ENCODE measurements around the gene ABCC9. TPM values are rescaled to one million over a fixed set of nuclear protein-coding genes. Genes with fewer than 3 reads are reported as not detected.

ABCC9 gene
- total RNA-seq, 1 experiment from 2014 or later: not detected

DNA sequence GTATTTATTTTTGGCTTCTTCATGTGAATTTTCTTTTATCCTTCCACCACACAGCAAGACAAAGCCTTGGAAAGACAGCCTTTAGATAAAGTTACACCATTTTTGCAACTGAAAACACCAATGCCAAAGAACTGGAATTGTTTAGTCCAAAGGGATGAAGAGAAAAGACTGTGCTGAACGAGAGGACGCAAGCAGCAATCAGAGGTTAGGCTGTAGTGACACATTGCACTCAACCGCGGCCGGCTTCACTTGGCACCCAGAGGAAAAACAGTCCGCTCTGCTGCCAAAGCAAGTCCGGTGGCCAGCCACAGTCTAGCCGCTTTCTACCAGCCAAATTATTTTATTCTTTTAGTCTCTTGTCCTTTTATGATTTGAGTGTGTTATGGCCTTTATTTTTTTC, 117.6 kb downstream of the ABCC9 start:
- no peak overlapping the region for H4K8ac ChIP-seq (replicated peaks; ENCODE audit: insufficient read length, low read depth, low read length)
- Mint-ChIP-seq H3K27me3 (ENCODE audit: low read depth) (no peaks in the 10 kb centered on the region; the same call in 1 of the 2 replicates), H3K27ac (no peak overlapping the region), H3K36me3 (ENCODE audit: insufficient read depth in 1 of 3, low read depth in 3 of 3) (no peaks in the 10 kb centered on the region), H3K9me3 (no peaks in the 10 kb centered on the region; a peak in 1 of 5 replicates), H3K4me3 (no peak overlapping the region), H3K4me1 (no peaks in the 10 kb centered on the region)
- no peak overlapping the region for H3K4ac ChIP-seq (ENCODE audit: low read depth, low read length)
- no peak overlapping the region for H3K14ac ChIP-seq (ENCODE audit: insufficient read depth, low read length)
- no peak overlapping the region for H2AFZ ChIP-seq (ENCODE audit: low read length)
- no peak overlapping the region for H2BK5ac ChIP-seq (ENCODE audit: insufficient read length, low read length)
- no peaks in the 10 kb centered on the region for H3K9me3 ChIP-seq (ENCODE audit: control insufficient read depth, low read depth, low read length)
- no peaks in the 10 kb centered on the region for H4K20me1 ChIP-seq (ENCODE audit: control insufficient read depth, insufficient read depth, insufficient read length)
- H3K27ac ChIP-seq (ENCODE audit: insufficient read length, low read depth, low read length): no peak overlapping the region
- H3K27me3 ChIP-seq (ENCODE audit: insufficient read depth, low read length): no peaks in the 10 kb centered on the region
- H2BK120ac ChIP-seq (ENCODE audit: low read depth, low read length, poor library complexity, severe bottlenecking): no peak overlapping the region
- H3T11ph ChIP-seq (ENCODE audit: low read length): no peak overlapping the region
- H4K91ac ChIP-seq (ENCODE audit: insufficient read length, low read depth, low read length): no peak overlapping the region
- no peaks in the 10 kb centered on the region for H3K79me1 ChIP-seq (ENCODE audit: insufficient read depth, low read depth, low read length, poor library complexity, severe bottlenecking)
- H3K18ac ChIP-seq (ENCODE audit: insufficient read length, low read depth, low read length): no peak overlapping the region
- H2BK20ac ChIP-seq (ENCODE audit: low read depth, low read length, poor library complexity, severe bottlenecking): no peak overlapping the region
- no peaks in the 10 kb centered on the region for H3K4me1 ChIP-seq (ENCODE audit: insufficient read depth, low read length)
- no peak overlapping the region for H3K23ac ChIP-seq (ENCODE audit: insufficient read length, low read depth, low read length)
- no CpG with 5 or more reads among the region's 8 CpGs for WGBS (ENCODE audit: extremely low coverage, insufficient read length, low lambda C conversion rate)
- no peak overlapping the region for H2AK5ac ChIP-seq (ENCODE audit: insufficient read length, low read length)
- no peak for DNase-seq
- no peaks in the 10 kb centered on the region for H3K79me2 ChIP-seq (ENCODE audit: insufficient read depth, low read length)
- H3K9ac ChIP-seq (ENCODE audit: extremely low read depth, insufficient read length, low read length): no peak overlapping the region
- no peak overlapping the region for H2BK15ac ChIP-seq (ENCODE audit: low read depth, low read length)
- no peaks in the 10 kb centered on the region for H3K23me2 ChIP-seq (ENCODE audit: insufficient read length, low read depth, low read length, poor library complexity, severe bottlenecking)
- no peak overlapping the region for H2BK12ac ChIP-seq (ENCODE audit: insufficient read length, low read depth, low read length)
- H4K5ac ChIP-seq (ENCODE audit: insufficient read length, low read depth, low read length): no peak overlapping the region
- TF ChIP-seq, protein P1, sequence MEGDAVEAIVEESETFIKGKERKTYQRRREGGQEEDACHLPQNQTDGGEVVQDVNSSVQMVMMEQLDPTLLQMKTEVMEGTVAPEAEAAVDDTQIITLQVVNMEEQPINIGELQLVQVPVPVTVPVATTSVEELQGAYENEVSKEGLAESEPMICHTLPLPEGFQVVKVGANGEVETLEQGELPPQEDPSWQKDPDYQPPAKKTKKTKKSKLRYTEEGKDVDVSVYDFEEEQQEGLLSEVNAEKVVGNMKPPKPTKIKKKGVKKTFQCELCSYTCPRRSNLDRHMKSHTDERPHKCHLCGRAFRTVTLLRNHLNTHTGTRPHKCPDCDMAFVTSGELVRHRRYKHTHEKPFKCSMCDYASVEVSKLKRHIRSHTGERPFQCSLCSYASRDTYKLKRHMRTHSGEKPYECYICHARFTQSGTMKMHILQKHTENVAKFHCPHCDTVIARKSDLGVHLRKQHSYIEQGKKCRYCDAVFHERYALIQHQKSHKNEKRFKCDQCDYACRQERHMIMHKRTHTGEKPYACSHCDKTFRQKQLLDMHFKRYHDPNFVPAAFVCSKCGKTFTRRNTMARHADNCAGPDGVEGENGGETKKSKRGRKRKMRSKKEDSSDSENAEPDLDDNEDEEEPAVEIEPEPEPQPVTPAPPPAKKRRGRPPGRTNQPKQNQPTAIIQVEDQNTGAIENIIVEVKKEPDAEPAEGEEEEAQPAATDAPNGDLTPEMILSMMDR (conservative IDR thresholded peaks at IDR 0.05): no peak
- no peak overlapping the region for H3K4me2 ChIP-seq (ENCODE audit: insufficient read depth, insufficient read length, low read length)
- no peak overlapping the region for H3K56ac ChIP-seq (ENCODE audit: insufficient read length, low read depth, low read length)

Data from H9 (cell line).